HepG2 (cell line): ENCODE measurements around the gene ADCY7. TPM values are rescaled to one million over a fixed set of nuclear protein-coding genes. Genes with fewer than 3 reads are reported as not detected.
A peak's percentile ranks its signal among the peaks of the same experiment; 100 is the strongest.

Experiments
- ATAC-seq: fragments of 200-7000 bp; cut with Tn5 transposase; 3 replicates; pipeline ENCODE4 v1.9.1; 2020; ENCODE audit warnings: mild to moderate bottlenecking, moderate library complexity
- BruUV-seq: library from RNA; stranded (reverse); fragments of 400-500 nt; replicated peaks from 2 replicates; lab custom pipeline; 2021; lab: Mats Ljungman, UMichigan
- CTCF ChIA-PET: fragments of 300-600 bp; formaldehyde crosslinking; extraction: SDS; loops from one replicate; lab custom pipeline; 2021; ENCODE audit warnings: low total read pairs, inconsistent platforms, low intra/inter-chr PET ratio; lab: Yijun Ruan, JAX
- POLR2A ChIA-PET: fragments of 350-600 bp; sonication (Branson Sonifier 250); formaldehyde crosslinking; loops from one replicate; lab custom pipeline; 2020; ENCODE audit warnings: antibody characterized with exemption, inconsistent platforms; lab: Yijun Ruan, JAX
- DNase-seq: peaks from one replicate; pipeline ENCODE4 v3.0.0-alpha.2; 2015; ENCODE audit warnings: low spot score
- FAIRE-seq: peaks from 3 replicates; lab custom pipeline; 2011; peaks lifted over from hg19 to GRCh38; lab: Jason Lieb, UNC
- H2AFZ ChIP-seq: one replicate; pipeline ENCODE4 v1.6.1; 2011; ENCODE audit warnings: low read length, inconsistent platforms
- H3K27ac ChIP-seq: fragments of 300-600 bp; 3 replicates; pipeline ENCODE4 v1.8.0; 2011; ENCODE audit warnings: mixed run types, mild to moderate bottlenecking, mixed read lengths, low read length, inconsistent platforms; ENCODE audit not compliant: insufficient read depth; ENCODE audit errors: extremely low read length
- H3K27me3 ChIP-seq, 2 experiments: fragments of 200-600 bp in 1 of 2; 2 replicates in 1 of 2; 3 replicates in 1 of 2; pipeline versions ENCODE4 v1.6.0 to v1.8.0; 2011; ENCODE audit warnings: low read length in 2 of 2, mild to moderate bottlenecking in 2 of 2, moderate library complexity in 2 of 2, inconsistent platforms in 1 of 2; ENCODE audit not compliant: insufficient read depth in 2 of 2, control insufficient read depth in 1 of 2
- H3K36me3 ChIP-seq, 2 experiments: fragments of 200-600 bp in 1 of 2; replicated peaks in 1 of 2; 2 replicates in 1 of 2; 3 replicates in 1 of 2; pipeline versions ENCODE4 v1.5.1 to v1.8.0; 2011; ENCODE audit warnings: low read length in 2 of 2, inconsistent platforms in 1 of 2; ENCODE audit not compliant: insufficient read depth in 2 of 2, control insufficient read depth in 1 of 2
- H3K4me1 ChIP-seq: 2 replicates; pipeline ENCODE4 v1.5.1; 2012; ENCODE audit warnings: low read length, inconsistent platforms; ENCODE audit not compliant: insufficient read depth
- H3K4me2 ChIP-seq: 2 replicates; pipeline ENCODE4 v1.6.0; 2011; ENCODE audit warnings: low read depth, low read length, inconsistent platforms
- H3K4me3 ChIP-seq, 3 experiments: fragments of 200-600 bp in 1 of 3; sonication (generic), shearing (Covaris generic) in 1 of 3; replicated peaks in 1 of 3; 2 replicates each; pipeline ENCODE4 v1.5.1; 2011 to 2016; ENCODE audit warnings: low read length in 3 of 3, inconsistent platforms in 2 of 3, low read depth in 2 of 3, mild to moderate bottlenecking in 2 of 3, control low read depth in 1 of 3, mixed read lengths in 1 of 3; ENCODE audit not compliant: insufficient read depth in 1 of 3
- H3K79me2 ChIP-seq: one replicate; pipeline ENCODE4 v1.6.1; 2011; ENCODE audit warnings: low read length, inconsistent platforms; ENCODE audit not compliant: insufficient read depth
- H3K9ac ChIP-seq: 2 replicates; pipeline ENCODE4 v1.6.0; 2011; ENCODE audit warnings: mild to moderate bottlenecking, low read depth, low read length, inconsistent platforms; ENCODE audit not compliant: insufficient read depth
- H3K9me3 ChIP-seq: 2 replicates; pipeline ENCODE4 v1.5.1; 2012; ENCODE audit warnings: mild to moderate bottlenecking, low read length
- H4K20me1 ChIP-seq: 2 replicates; pipeline ENCODE4 v1.6.0; 2011; ENCODE audit warnings: inconsistent platforms, mild to moderate bottlenecking, low read length, moderate library complexity; ENCODE audit not compliant: insufficient read depth
- ARID5B ChIP-seq: IDR thresholded peaks from 2 replicates; pipeline ENCODE4 v1.4.0; 2020; ENCODE audit warnings: mild to moderate bottlenecking, missing genetic modification reagents
- GABPB1 ChIP-seq: IDR thresholded peaks from 2 replicates; pipeline ENCODE4 v1.6.1; 2016; ENCODE audit warnings: mild to moderate bottlenecking, missing genetic modification reagents, moderate library complexity, missing compliant biosample characterization
- HMGA1 ChIP-seq: sonication (generic); formaldehyde crosslinking; conservative IDR thresholded peaks from 2 replicates; pipeline ENCODE4 v1.4.0; 2020; ENCODE audit warnings: missing genetic modification reagents
- MIER3 ChIP-seq: IDR thresholded peaks from 2 replicates; pipeline ENCODE4 v1.6.1; 2016; ENCODE audit warnings: missing compliant biosample characterization, borderline replicate concordance
- NFIC ChIP-seq: IDR thresholded peaks from 2 replicates; pipeline ENCODE4 v1.6.1; 2012; ENCODE audit warnings: mild to moderate bottlenecking, low read length, inconsistent platforms
- RFXAP ChIP-seq: sonication (generic); formaldehyde crosslinking; IDR thresholded peaks from 2 replicates; pipeline ENCODE4 v1.4.0; 2020; ENCODE audit warnings: missing genetic modification reagents, borderline replicate concordance
- TRIM22 ChIP-seq: fragments of 450-650 bp; IDR thresholded peaks from 2 replicates; pipeline ENCODE4 v1.6.1; 2017
- ZBTB33 ChIP-seq: sonication (generic); formaldehyde crosslinking; IDR thresholded peaks from 2 replicates; pipeline ENCODE4 v1.4.0; 2020; ENCODE audit warnings: missing genetic modification reagents
- ZNF232 ChIP-seq: sonication (generic); formaldehyde crosslinking; IDR thresholded peaks from 2 replicates; pipeline ENCODE4 v1.4.0; 2020; ENCODE audit warnings: missing genetic modification reagents, borderline replicate concordance
- ZNF264 ChIP-seq: sonication (generic); formaldehyde crosslinking; IDR thresholded peaks from 2 replicates; pipeline ENCODE4 v1.4.0; 2020; ENCODE audit warnings: missing genetic modification reagents
- ZNF335 ChIP-seq: sonication (generic); formaldehyde crosslinking; IDR thresholded peaks from 2 replicates; pipeline ENCODE4 v1.4.0; 2020; ENCODE audit warnings: missing genetic modification reagents
- ZNF512B ChIP-seq: sonication (generic); formaldehyde crosslinking; IDR thresholded peaks from 2 replicates; pipeline ENCODE4 v1.5.1; 2020; ENCODE audit warnings: missing genetic modification reagents, mild to moderate bottlenecking, borderline replicate concordance
- WGBS: methylation state at CpG from one replicate; pipeline ENCODE4 v1.1.6; 2017; ENCODE audit warnings: low lambda C conversion rate; 5-methylcytosine and 5-hydroxymethylcytosine counted together
- in situ Hi-C: cut with HindIII; loops from 2 replicates; pipeline ENCODE4 v1.10.0; 2017; ENCODE audit warnings: low pct_unique_long_range_greater_than_20kb; ENCODE audit not compliant: extremely low pct_ligation_motif_present
- intact Hi-C: fragments of 100-400 bp; cut with micrococcal nuclease; formaldehyde crosslinking; loops from one replicate; pipeline ENCODE4 v1.10.0; 2022; ENCODE audit not compliant: unreplicated experiment
- polyA plus RNA-seq, 8 experiments: library from polyadenylated mRNA; depleted of rRNA in 3 of 8; stranded (reverse) in 7 of 8; unstranded in 1 of 8; fragments of >200 nt; fragmentation: Illumina TruSeq in 4 of 8; extraction: Trizol in 4 of 8; gene quantifications; 2 replicates each; pipeline versions ENCODE4 v1.2.1 to v1.2.3, GENCODE V29; 2011 to 2016; ENCODE audit warnings: low read depth in 4 of 8, missing spikeins in 1 of 8, mixed read lengths in 1 of 8; ENCODE audit not compliant: insufficient read depth in 1 of 8
- total RNA-seq, 5 experiments: library from RNA; depleted of rRNA; stranded (reverse); fragments of >200 nt; fragmentation: Illumina TruSeq; extraction: Trizol; gene quantifications; 2 replicates each; pipeline ENCODE4 v1.2.3, GENCODE V29; 2016; ENCODE audit warnings: low read depth in 1 of 5

The ADCY7 gene
- total and polyA plus RNA-seq, 2 of the 13 experiments (the other 11 are each of a cell fraction or from before 2014, with no cell fraction given), result 2.2 to 4.3 TPM

- intact Hi-C loops, result no loop called here
- no TSS peak for BruUV-seq
- H3K4me3 ChIP-seq, result no peak overlapping the region
- no peak overlapping the region for H3K4me2 ChIP-seq
- no peak overlapping the region for H3K9ac ChIP-seq
- ATAC-seq, result peak; percentile 42
- DNase-seq, result peak; percentile 95
- H3K79me2 ChIP-seq, result no peaks in the 10 kb centered on the region
- no peaks in the 10 kb centered on the region for H3K9me3 ChIP-seq
- 87% methylated on average over 31 of the region's 31 CpGs for whole genome bisulfite sequencing
- H4K20me1 ChIP-seq, result no peaks in the 10 kb centered on the region
- ChIA-PET POLR2A (interaction anchor here (0.7 to 1.2 kb wide), 3 partner anchors 10 to 40 kb away, joined by 3 to 5 read pairs (median 3); no protein-coding TSS in a partner anchor), CTCF (interaction anchor here (1.0 kb wide), 1 partner anchor 48 kb away, joined by 3 read pairs; the partner anchor contains the start of gene ADCY7)
- peak overlapping the region; percentile 55 for H3K27ac ChIP-seq
- H3K27me3 ChIP-seq, result peaks cover 0 to 5% of the 10 kb centered on the region in 2 experiments; a peak in 1 of 5 replicates
- H3K36me3 ChIP-seq, result peaks cover 21 to 38% of the 10 kb centered on the region in 2 experiments
- in situ Hi-C loops, result no loop called here
- H3K4me1 ChIP-seq, result peaks cover 60% of the 10 kb centered on the region
- peak; percentile 93 for FAIRE-seq
- no peak overlapping the region for H2AFZ ChIP-seq
- TF ChIP-seq ZNF264 (CRISPR knock-in tag) (peak; percentile 54; the same call in 1 of the 2 replicates), HMGA1 (CRISPR knock-in tag) (no peak), TRIM22 (no peak), GABPB1 (CRISPR knock-in tag) (peak; percentile 37; the same call in 1 of the 2 replicates), NFIC (no peak), MIER3 (CRISPR knock-in tag) (0 out of 2 replicates have a peak, but pooled peaks have one; percentile 66), RFXAP (CRISPR knock-in tag) (0 out of 2 replicates have a peak, but pooled peaks have one; percentile 49), ZNF335 (CRISPR knock-in tag) (no peak), ZBTB33 (peak; percentile 97), ZNF232 (0 out of 2 replicates have a peak, but pooled peaks have one; percentile 22), ZNF512B (CRISPR knock-in tag) (no peak), ARID5B (CRISPR knock-in tag) (peak; percentile 63)
These were observed 47.5 kb downstream of the ADCY7 start for GRCh38 chr16:50313596-50314478.
